ENCODE results near the gene MMD2.
"Not testable (repeated sequence)": the region's sequence is repeated elsewhere in the genome, so short reads cannot be mapped to it uniquely, and the experiment has no call there.

MMD2 gene

GRCh38 chr7:4958477-4959301, at the start of gene MMD2:
MMD2 (minus strand) TSS chr7:4959187; CDS start chr7:4959017, 170 bp downstream.
- DNase-seq (ENCODE audit: low read depth) = no peak

DNA sequence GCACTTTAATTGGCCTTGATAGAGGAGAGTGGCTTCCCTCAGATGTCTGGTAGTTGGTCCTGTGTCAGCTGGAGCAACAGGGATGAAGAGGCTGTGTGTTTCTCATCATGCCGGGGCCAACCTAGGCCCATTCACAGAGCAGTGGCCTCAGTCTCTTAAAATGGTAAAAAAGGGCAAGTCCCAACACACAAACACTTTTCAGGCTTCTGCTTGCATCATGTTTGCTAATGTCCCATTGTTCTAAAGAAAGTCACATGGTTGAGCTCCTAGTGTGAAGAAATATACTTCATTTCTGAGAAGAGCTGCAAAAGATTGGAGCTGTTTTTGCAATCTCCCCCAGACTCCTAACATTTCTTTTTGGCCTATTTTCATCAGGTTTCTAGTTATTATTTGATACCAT, 46.1 kb upstream of the MMD2 start:
- no peak for DNase-seq (ENCODE audit: low read depth)

GRCh38 chr7:5001911-5002310, 42.9 kb upstream of the MMD2 start:
- DNase-seq (ENCODE audit: low read depth) = no peak

DNA sequence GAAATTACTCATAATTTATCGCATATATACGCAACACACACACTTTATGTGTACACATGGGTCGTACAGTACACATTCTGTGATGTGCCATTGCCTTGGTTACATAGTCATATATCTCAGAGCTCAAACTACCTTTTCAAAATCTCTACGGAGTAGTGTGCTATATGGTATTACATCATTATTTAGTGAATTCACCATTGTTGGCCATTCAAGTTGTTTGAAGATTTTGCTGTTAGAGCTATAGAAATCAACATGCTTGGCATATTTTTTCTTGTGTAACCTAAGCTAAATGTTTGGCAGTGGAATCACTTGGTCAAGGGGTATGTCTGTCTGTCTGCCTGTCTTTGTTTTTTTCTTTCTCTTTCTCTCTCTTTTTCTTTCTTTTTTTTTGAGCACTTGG, 42.0 kb upstream of the MMD2 start:
- no peak for DNase-seq (ENCODE audit: low read depth)

GRCh38 chr7:4999369-4999950, 40.5 kb upstream of the MMD2 start:
- DNase-seq (ENCODE audit: low read depth) = no peak

GRCh38 chr7:4998910-4999309, 39.9 kb upstream of the MMD2 start:
- DNase-seq (ENCODE audit: low read depth) = no peak

GRCh38 chr7:4998244-4998643, 39.3 kb upstream of the MMD2 start:
- no peak for DNase-seq (ENCODE audit: low read depth)

GRCh38 chr7:4996696-4997222, 37.8 kb upstream of the MMD2 start:
- no peak for DNase-seq (ENCODE audit: low read depth)

DNA sequence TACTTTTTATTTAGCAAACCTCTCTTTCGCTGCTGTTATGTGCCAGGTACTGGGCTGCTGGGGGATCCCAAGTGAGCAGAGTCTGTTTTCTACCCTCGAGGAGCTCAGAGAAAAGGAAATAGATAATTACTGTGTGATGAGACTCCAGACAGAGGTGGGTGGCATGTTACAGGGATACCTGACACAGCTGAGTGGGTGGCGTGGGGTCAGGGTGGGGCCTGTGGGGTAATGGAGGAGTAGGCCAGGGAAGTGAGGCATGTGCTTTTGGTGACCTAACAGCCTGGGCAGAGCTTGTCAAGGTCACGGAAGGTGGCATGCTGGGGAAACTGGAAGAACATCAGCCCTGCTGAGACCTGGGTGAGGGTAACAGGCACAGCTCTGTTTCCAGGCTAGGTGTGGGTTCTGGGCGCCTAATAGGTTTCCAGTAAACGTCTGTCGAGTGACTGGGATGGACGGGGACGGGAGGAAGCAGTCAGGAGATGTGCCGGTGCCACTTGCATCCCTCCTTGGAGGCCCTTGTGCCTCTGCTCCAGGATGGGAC, 36.5 kb upstream of the MMD2 start:
- no peak for DNase-seq (ENCODE audit: low read depth)

GRCh38 chr7:4993471-4993870, 34.5 kb upstream of the MMD2 start:
- no peak for DNase-seq (ENCODE audit: low read depth)

DNA sequence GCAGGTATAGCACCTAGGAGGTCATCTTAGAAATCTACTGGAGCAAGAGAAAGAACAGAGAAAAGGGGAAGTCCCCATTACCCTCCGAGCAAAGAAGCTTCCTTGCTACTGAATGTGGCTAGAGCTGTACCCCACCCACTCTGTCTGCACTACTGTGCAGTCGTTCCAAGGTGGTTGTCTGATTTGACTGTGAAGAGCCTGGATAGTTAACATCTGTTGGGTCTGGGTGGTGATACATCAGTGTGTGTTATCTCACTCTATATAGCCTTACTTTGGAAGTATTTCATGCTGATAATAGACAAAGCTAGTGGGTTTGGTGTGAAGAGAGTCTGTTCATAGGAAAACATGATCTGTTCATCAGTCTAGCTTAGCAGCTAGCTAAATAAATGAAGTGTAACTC, 23.8 kb upstream of the MMD2 start:
- DNase-seq (ENCODE audit: low read depth) = not testable (repeated sequence)

DNA sequence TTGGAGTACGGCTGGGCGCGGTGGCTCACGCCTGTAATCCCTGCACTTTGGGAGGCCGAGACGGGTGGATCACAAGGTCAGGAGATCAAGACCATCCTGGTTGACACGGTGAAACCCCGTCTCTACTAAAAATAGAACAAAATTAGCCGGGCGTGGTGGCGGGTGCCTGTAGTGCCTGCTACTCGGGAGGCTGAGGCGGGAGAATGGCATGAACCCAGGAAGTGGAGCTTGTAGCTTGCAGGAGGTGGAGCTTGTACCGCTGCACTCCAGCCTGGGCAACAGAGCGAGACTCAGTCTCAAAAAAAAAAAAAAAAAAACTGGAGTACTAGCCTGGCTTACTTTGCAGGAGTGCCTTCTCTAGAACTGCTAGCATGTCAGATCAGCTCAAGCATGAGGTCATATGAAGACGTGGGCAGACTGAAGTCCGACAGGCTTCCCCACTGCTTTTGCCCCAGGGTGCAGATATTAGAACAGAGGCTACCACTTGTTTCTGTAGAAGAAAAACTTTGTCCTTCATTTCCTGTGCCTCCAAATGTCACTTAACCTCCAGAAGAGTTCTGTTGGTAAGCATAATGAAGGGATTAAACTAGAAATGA, 22.4 kb upstream of the MMD2 start:
- not testable (repeated sequence) for DNase-seq (ENCODE audit: low read depth)

DNA sequence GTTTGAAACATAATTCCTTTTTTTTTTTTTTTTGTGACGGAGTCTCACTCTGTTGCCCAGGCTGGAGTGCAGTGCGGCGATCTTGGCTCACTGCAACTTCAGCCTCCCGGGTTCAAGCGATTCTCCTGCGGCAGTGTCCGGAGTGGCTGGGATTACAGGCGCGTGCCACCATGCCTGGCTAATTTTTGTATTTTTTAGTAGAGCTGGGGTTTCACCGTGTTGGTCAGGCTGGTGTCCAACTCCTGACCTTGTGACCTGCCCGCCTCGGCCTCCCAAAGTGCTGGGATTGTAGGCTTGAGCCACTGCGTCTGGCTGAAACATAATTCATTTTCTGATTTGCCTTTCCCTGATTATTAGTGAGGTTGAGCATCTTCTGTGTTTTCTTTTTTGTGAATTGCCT, 16.6 kb upstream of the MMD2 start:
- DNase-seq (ENCODE audit: low read depth) = not testable (repeated sequence)

DNA sequence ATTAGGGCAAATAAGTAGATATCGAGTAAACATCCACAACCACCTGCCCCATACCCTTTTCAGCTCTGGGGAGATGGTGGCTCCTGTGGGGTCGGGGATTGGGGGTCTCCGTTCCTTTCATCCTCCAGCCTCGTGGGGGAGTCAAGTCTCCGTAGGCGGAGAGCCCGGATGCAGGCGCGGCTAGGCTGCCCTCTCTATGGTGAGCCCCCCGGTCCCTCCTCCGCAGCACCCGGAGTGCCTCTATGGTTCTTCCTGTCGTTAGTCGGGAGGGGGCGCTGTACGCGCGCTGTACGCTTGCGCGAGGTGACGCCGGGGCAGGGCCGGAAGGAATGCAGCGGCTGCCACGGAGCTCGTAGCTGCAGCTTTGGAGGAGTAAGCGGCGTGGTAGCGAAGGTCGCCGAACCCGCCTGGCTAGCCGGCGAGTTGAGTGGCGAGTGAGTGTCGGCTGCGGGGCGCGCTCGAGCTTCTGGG, 14.8 kb upstream of the MMD2 start:
- DNase-seq (ENCODE audit: low read depth) = peak; percentile 94

DNA sequence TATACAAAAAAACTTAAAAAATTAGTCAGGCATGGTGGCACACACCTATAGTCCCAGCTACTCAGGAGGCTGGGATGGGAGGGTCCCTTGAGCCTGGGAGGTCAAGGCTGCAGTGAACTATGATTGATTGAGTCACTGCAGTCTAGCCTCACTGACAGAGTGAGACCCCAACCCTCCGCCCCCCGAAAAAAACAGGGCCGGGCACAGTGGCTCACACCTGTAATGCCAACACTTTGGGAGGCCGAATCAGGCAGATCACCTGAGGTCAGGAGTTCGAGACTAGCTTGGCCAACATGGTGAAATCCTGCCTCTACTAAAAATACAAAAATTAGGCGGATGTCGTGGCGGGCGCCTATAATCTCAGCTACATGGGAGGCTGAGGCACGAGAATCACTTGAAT, 13.5 kb upstream of the MMD2 start:
- not testable (repeated sequence) for DNase-seq (ENCODE audit: low read depth)

- no peak for DNase-seq (ENCODE audit: low read depth)
These were observed 6.5 kb upstream of the MMD2 start for GRCh38 chr7:4965295-4966022.

DNA sequence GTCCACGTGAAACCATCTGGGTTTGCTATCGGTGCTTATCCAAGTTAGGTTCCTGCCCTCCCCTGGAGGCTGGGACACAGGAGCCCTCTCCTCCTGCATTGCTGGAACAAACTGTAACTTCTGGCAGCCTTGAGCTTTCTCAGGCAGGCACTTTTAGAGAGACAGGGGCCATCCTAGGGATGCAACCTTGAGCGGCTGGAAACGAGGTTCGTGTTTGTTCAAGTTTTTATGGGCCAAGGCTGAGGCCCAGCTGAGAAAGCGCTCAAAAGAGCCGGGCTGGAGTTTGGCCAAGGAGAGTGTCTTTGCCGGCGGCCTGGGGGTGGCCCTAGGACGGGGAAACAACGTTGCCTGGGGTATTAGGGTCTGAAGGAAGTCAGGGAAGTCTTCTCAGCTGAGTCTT, 5.5 kb upstream of the MMD2 start:
- DNase-seq (ENCODE audit: low read depth) = no peak

DNA sequence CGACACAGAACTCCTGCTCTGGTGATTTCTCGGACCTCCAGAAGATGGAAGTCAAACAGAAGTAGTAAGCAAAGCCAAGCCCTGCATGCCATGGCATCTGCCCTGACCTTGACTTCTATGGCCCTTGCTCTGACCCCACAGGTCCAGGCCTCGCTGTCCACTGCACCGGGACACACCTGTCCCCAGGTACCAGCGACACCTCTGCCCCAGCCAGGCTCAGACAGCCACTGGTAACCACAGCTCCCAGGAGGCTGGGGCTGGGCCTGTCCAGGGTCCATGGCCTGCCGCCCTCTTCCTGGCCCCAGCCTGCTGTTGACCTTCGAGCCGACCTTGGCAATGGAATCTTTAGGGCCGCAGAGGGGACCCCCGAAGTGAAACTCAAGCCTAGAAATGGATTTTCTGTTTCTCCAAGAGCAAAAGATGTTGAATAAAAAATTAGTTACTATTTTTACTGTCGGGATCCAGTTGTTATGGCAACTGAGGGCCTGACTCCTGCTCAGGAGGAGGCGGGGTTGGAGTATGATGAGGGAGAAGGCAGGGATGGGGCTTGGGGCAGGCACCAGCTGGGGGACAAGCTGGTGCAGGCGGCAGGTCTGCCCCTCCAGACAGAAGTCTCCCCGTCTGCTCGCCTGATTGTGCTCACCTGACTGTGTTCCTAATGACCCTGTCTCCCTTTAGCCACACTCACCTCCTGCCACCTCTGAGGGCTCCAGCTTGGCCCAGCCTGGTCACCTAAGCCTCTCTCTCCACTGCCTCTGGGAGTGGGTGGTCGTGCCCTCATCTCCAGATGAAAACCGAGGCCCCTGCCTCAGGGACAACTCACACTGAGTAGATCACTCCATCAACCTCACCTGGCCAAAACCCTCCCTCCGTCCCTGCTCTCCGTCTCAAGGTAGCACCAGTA, 4.1 kb upstream of the MMD2 start:
- DNase-seq (ENCODE audit: low read depth) = no peak

GRCh38 chr7:4960363-4960762, 1.4 kb upstream of the MMD2 start:
- DNase-seq (ENCODE audit: low read depth) = no peak

DNA sequence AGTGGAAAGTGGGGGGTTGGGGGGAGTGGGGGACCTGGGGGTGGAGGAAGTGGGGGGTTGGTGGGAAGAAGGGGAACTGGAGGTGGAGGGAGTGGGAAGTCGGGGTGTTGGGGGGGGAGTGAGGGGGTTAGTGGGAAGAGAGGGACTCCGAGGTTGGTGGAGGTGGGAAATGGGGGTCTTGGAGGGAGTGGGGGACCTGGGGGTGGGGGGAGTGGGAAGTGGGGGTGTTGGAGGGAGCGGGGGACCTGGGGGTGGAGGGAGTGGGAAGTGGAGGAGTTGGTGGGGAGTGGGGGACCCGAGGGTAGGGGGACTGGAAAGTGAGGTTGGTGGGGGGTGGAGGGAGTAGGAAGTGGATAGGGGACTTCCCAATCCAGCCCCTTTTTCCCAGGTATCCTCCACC, 906 bp upstream of the MMD2 start:
- no peak for DNase-seq (ENCODE audit: low read depth)

- DNase-seq (ENCODE audit: low read depth) = no peak
These were observed 319 bp upstream of the MMD2 start for GRCh38 chr7:4959306-4959705.

Data from activated T-cell treated with anti-CD3 and anti-CD28 coated beads for 48 hours (primary cell).